Hematopoietic multipotent progenitor cell (in vitro differentiated cells): ENCODE results near the gene PNPLA1. TPM values are rescaled to one million over a fixed set of nuclear protein-coding genes. Genes with fewer than 3 reads are reported as not detected.
"Not testable (repeated sequence)": the region's sequence is repeated elsewhere in the genome, so short reads cannot be mapped to it uniquely, and the experiment has no call there.

ENCODE experiments used
- DNase-seq, 3 donors: peaks; one replicate each; pipeline ENCODE4 v3.0.0-alpha.2; 2011 to 2015; ENCODE audit warnings: low read depth in 2 of 3, low spot score in 2 of 3
- total RNA-seq: library from RNA; depleted of rRNA; stranded (reverse); fragments of >200 nt; gene quantifications from one replicate; pipeline ENCODE4 v1.2.3, GENCODE V29; 2012

Gene PNPLA1
- total RNA-seq, 1 donor, result 0.27 TPM

- DNase-seq, result no peak
These were observed 63.5 kb downstream of the PNPLA1 start for GRCh38 chr6:36333171-36333895.

- no peak for DNase-seq
These were observed 64.3 kb downstream of the PNPLA1 start for GRCh38 chr6:36333931-36334725.

GRCh38 chr6:36334832-36335459 is 65.1 kb downstream of the PNPLA1 start:
- no peak for DNase-seq

GRCh38 chr6:36335465-36336207 is 65.8 kb downstream of the PNPLA1 start:
- DNase-seq, result no peak

- DNase-seq, result no peak
These were observed 66.4 kb downstream of the PNPLA1 start for GRCh38 chr6:36336208-36336710.

GRCh38 chr6:36336779-36337241 is 67.0 kb downstream of the PNPLA1 start, which contains the start of gene BNIP5:
BNIP5 (minus strand) TSS chr6:36336888; CDS start chr6:36330690, 6,198 bp downstream.
- DNase-seq, result no peak

- peak in 1 of 3 donors; percentile 58 for DNase-seq
These were observed 68.0 kb downstream of the PNPLA1 start for GRCh38 chr6:36337814-36338213.

- DNase-seq, result not testable (repeated sequence)
These were observed 68.4 kb downstream of the PNPLA1 start for GRCh38 chr6:36338223-36338622.

GRCh38 chr6:36339146-36339545 is 69.3 kb downstream of the PNPLA1 start:
- DNase-seq, result no peak

- no peak for DNase-seq
These were observed 70.4 kb downstream of the PNPLA1 start for GRCh38 chr6:36340306-36340617.

GRCh38 chr6:36340618-36341454 is 71.0 kb downstream of the PNPLA1 start:
- DNase-seq, result peak; percentile 40 to 73 (median 67)

- DNase-seq, result no peak
These were observed 73.3 kb downstream of the PNPLA1 start for GRCh38 chr6:36343109-36343680.

- no peak for DNase-seq
These were observed 76.0 kb downstream of the PNPLA1 start for GRCh38 chr6:36345681-36346466.

- DNase-seq, result no peak
These were observed 76.8 kb downstream of the PNPLA1 start for GRCh38 chr6:36346486-36347273.

- no peak for DNase-seq
These were observed 77.8 kb downstream of the PNPLA1 start for GRCh38 chr6:36347621-36348020.

GRCh38 chr6:36349240-36349639 is 79.4 kb downstream of the PNPLA1 start:
- DNase-seq, result peak in 2 of 3 donors; percentile 53 to 71

GRCh38 chr6:36350082-36350481 is 80.2 kb downstream of the PNPLA1 start:
- DNase-seq, result no peak
